ENCODE measurements around the gene GTSF1L. TPM values are rescaled to one million over a fixed set of nuclear protein-coding genes. Genes with fewer than 3 reads are reported as not detected.
A peak's percentile ranks its signal among the peaks of the same experiment; 100 is the strongest.

Gene GTSF1L
- polyA plus RNA-seq, 2 of the 4 experiments (the other 2 are of a cell fraction): not detected

GRCh38 chr20:43721097-43721428 is 5.7 kb downstream of the GTSF1L start:
- no peak for DNase-seq (ENCODE audit: low read depth in 1 of 2, low spot score in 1 of 2)
- H3K4me2 ChIP-seq: no peak overlapping the region
- no peaks in the 10 kb centered on the region for H3K9me3 ChIP-seq
- FAIRE-seq: no peak
- peak; percentile 38 to 42; a peak in 3 of 6 replicates for ATAC-seq
- POLR2A ChIA-PET: no interaction called here
- CTCF ChIA-PET: interaction anchor here (1.2 to 1.4 kb wide), 2 partner anchors 29 to 34 kb away, joined by 3 to 5 read pairs; no protein-coding TSS in a partner anchor
- no peak overlapping the region for H3K27ac ChIP-seq
- 17% methylated on average over 2 of the region's 2 CpGs for WGBS (ENCODE audit: missing lambda C conversion rate)
- no peaks in the 10 kb centered on the region for H3K4me1 ChIP-seq
- TF ChIP-seq POLR2A (IDR thresholded peaks at IDR 0.05; ENCODE audit: low read length) (no peak), HOXB13 (CRISPR knock-in tag; IDR thresholded peaks at IDR 0.05; ENCODE audit: low read depth) (no peak), KDM1A (IDR thresholded peaks at IDR 0.05; ENCODE audit: low read depth) (no peak), CHD2 (IDR thresholded peaks at IDR 0.05; ENCODE audit: low read length, partially characterized antibody) (no peak), CTCF (IDR thresholded peaks at IDR 0.05) (no peak), EHF (CRISPR knock-in tag; IDR thresholded peaks at IDR 0.05) (no peak), HDAC2 (IDR thresholded peaks at IDR 0.05) (no peak)
- no peak overlapping the region for H3K4me3 ChIP-seq

GRCh38 chr20:43720007-43720406 is 6.8 kb downstream of the GTSF1L start:
- DNase-seq (ENCODE audit: low read depth in 1 of 2, low spot score in 1 of 2) (no peak), ATAC-seq (no peak), FAIRE-seq (no peak)
- Histone ChIP-seq H3K4me3 (no peak overlapping the region), H3K4me1 (no peaks in the 10 kb centered on the region), H3K4me2 (no peak overlapping the region), H3K27ac (no peak overlapping the region), H3K9me3 (no peaks in the 10 kb centered on the region)
- no peak for TF ChIP-seq HOXB13 (CRISPR knock-in tag; IDR thresholded peaks at IDR 0.05; ENCODE audit: low read depth)
- no peak for TF ChIP-seq RARB (CRISPR knock-in tag; IDR thresholded peaks at IDR 0.05)
- no peak for TF ChIP-seq PBX3 (IDR thresholded peaks at IDR 0.05)
- TF ChIP-seq FOSB (CRISPR knock-in tag; IDR thresholded peaks at IDR 0.05): no peak
- TF ChIP-seq RNF2 (IDR thresholded peaks at IDR 0.05; ENCODE audit: borderline replicate concordance, low read depth): no peak
- TF ChIP-seq BHLHE40 (IDR thresholded peaks at IDR 0.05; ENCODE audit: low read depth, low read length): no peak
- TF ChIP-seq NPAS2 (CRISPR knock-in tag; IDR thresholded peaks at IDR 0.05; ENCODE audit: borderline replicate concordance): no peak
- no peak for TF ChIP-seq ZNF302 (CRISPR knock-in tag; IDR thresholded peaks at IDR 0.05)
- no peak for TF ChIP-seq RCOR1 (IDR thresholded peaks at IDR 0.05; ENCODE audit: low read depth, low read length)
- no peak for TF ChIP-seq MAZ (IDR thresholded peaks at IDR 0.05; ENCODE audit: borderline replicate concordance, low read depth, low read length)
- no peak for TF ChIP-seq POLR2A (IDR thresholded peaks at IDR 0.05; ENCODE audit: low read length)
- no peak for TF ChIP-seq SMC3 (IDR thresholded peaks at IDR 0.05)
- no peak for TF ChIP-seq EHF (CRISPR knock-in tag; IDR thresholded peaks at IDR 0.05)
- no peak for TF ChIP-seq JUN (IDR thresholded peaks at IDR 0.05)
- TF ChIP-seq HMGXB4 (CRISPR knock-in tag; IDR thresholded peaks at IDR 0.05; ENCODE audit: borderline replicate concordance): no peak
- CTCF ChIA-PET: no interaction called here
- WGBS (ENCODE audit: missing lambda C conversion rate): 80% methylated on average over 1 of the region's 1 CpG
- POLR2A ChIA-PET: no interaction called here

GRCh38 chr20:43717616-43717995 is 9.2 kb downstream of the GTSF1L start:
- H3K27ac ChIP-seq: no peak overlapping the region
- H3K4me2 ChIP-seq: no peak overlapping the region
- ChIA-PET POLR2A (no interaction called here), CTCF (interaction anchor here (1.2 to 1.7 kb wide), 3 partner anchors 28 to 363 kb away, joined by 3 to 6 read pairs (median 4); no protein-coding TSS in a partner anchor)
- ATAC-seq (no peak), DNase-seq (ENCODE audit: low read depth in 1 of 2, low spot score in 1 of 2) (no peak), FAIRE-seq (no peak)
- WGBS (ENCODE audit: missing lambda C conversion rate): 85% methylated on average over 4 of the region's 4 CpGs
- no peaks in the 10 kb centered on the region for H3K4me1 ChIP-seq
- H3K4me3 ChIP-seq: no peak overlapping the region
- H3K9me3 ChIP-seq: no peaks in the 10 kb centered on the region
- TF ChIP-seq REST (IDR thresholded peaks at IDR 0.05): no peak
- TF ChIP-seq RFX5 (IDR thresholded peaks at IDR 0.05): no peak
- TF ChIP-seq HDAC2 (IDR thresholded peaks at IDR 0.05): no peak
- TF ChIP-seq USF2 (IDR thresholded peaks at IDR 0.05): no peak
- TF ChIP-seq ZC3H11A (IDR thresholded peaks at IDR 0.05): no peak
- no peak for TF ChIP-seq SMC3 (IDR thresholded peaks at IDR 0.05)
- TF ChIP-seq CBX2 (IDR thresholded peaks at IDR 0.05; ENCODE audit: borderline replicate concordance, low read depth): no peak
- no peak for TF ChIP-seq ATOH8 (CRISPR knock-in tag; IDR thresholded peaks at IDR 0.05; ENCODE audit: low read depth)
- TF ChIP-seq ZNF302 (CRISPR knock-in tag; IDR thresholded peaks at IDR 0.05): no peak
- no peak for TF ChIP-seq BHLHE40 (IDR thresholded peaks at IDR 0.05; ENCODE audit: low read depth, low read length)

Measured in A549 (cell line).